ENCODE measurements around the gene RTF1.
"Not testable (repeated sequence)": the region's sequence is repeated elsewhere in the genome, so short reads cannot be mapped to it uniquely, and the experiment has no call there.

The RTF1 gene

GRCh38 chr15:41437448-41437847, 20.6 kb downstream of the RTF1 start:
- no peak for DNase-seq (ENCODE audit: low spot score)

GRCh38 chr15:41438206-41438605, 21.3 kb downstream of the RTF1 start:
- no peak for DNase-seq (ENCODE audit: low spot score)

DNA sequence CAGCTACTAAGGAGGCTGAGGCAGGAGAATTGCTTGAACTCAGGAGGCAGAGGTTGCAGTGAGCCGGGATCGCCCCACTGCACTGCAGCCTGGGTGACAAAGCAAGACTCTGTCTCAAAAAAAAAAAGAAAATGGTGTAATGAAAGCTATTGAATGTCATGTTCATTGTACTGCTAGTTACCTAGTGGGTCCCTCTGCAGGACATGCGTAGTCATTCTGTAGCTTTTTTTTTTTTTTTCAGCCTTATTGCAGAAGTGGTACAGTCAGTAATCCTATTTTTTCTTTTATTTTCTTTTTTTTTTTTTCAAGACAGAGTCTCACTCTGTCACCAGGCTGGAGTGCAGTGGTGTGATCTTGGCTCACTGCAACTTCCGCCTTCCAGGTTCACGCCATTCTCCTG, 21.9 kb downstream of the RTF1 start:
- DNase-seq (ENCODE audit: low spot score) = not testable (repeated sequence)

GRCh38 chr15:41443275-41443674, 26.4 kb downstream of the RTF1 start:
- no peak for DNase-seq (ENCODE audit: low spot score)

- no peak for DNase-seq (ENCODE audit: low spot score)
Observed at GRCh38 chr15:41445399-41445798, 28.5 kb downstream of the RTF1 start.

GRCh38 chr15:41462084-41462795, 45.3 kb downstream of the RTF1 start:
- DNase-seq (ENCODE audit: low spot score) = no peak

GRCh38 chr15:41464889-41465580, 48.1 kb downstream of the RTF1 start:
- DNase-seq (ENCODE audit: low spot score) = no peak

- DNase-seq (ENCODE audit: low spot score) = peak; percentile 25
Observed at GRCh38 chr15:41465822-41466421, 49.0 kb downstream of the RTF1 start.

DNA sequence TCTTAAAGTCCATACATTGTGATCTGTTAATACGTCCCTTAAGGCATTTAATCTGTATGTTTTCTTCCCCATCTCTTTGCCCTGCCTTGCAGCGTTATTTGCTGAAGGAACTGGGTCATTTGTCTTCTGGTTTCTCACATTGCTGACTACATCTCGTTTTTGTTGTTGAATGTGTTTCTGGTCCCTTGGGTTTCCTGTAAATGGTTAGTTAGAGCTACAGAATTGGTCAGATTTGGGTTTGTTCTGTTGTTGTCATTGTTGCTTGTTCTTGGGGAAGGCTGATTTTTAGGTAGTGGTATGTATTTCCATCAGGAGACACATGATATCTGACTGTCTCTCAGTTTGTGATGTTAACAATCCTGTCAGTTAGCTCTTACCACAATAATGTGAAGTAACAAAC, 49.8 kb downstream of the RTF1 start:
- no peak for DNase-seq (ENCODE audit: low spot score)

DNA sequence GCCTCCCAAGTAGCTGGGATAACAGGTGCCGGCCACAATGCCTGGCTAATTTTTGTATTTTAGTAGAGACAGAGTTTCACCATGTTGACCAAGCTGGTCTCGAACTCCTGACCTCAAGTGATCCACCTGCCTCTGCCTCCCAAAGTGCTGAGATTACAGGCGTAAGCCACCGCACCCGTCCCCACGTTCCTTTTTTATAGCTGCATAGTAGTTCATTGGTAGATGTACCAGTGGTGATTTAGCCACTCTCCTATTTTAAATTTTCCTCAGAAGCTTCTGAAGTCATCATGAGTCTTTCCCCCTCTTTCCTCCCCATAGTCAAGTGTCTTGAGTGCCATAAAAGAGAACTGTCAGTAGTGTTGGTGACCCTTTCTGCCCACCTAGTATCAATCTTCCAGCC, 52.7 kb downstream of the RTF1 start:
- not testable (repeated sequence) for DNase-seq (ENCODE audit: low spot score)

- no peak for DNase-seq (ENCODE audit: low spot score)
Observed at GRCh38 chr15:41473418-41473817, 56.5 kb downstream of the RTF1 start.

DNA sequence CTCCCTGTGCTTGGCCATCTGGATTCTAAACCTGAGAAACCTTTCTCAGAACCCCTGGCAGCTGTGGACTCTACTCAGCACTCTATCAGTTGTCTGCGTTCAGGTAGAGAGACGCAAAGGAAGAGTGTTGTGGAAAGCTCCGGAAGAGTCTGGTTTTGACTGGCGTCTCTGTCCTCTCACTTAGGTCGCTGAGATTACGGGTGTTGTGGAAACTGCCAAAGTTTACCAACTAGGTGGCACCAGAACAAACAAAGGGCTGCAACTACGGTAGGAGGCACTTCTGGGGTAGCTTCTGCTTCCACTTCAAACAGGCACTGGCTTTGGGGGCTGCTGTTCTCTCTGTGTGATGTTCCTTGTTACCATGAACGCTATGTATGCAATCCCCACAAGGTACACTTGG, 57.5 kb downstream of the RTF1 start:
- DNase-seq (ENCODE audit: low spot score) = no peak

DNA sequence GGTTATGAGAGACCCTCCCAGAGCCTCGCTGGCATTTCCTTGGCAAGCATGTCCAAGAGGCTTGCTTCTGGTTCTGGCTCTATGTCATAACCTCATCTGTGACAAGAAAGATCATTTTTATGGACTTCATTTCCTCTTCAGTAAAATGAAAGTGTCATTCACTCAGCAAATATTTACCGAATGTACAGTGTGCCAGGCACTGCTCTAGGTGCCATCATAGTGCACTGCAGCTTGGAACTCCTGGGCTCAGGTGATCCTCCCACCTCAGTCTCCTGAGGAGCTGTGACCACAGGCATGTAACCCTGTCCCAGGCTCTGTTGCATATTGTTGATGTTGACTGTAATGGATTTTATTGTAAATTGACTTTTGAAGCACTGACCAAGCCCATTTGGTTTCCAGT, 58.0 kb downstream of the RTF1 start:
- no peak for DNase-seq (ENCODE audit: low spot score)

GRCh38 chr15:41476416-41477048, 59.6 kb downstream of the RTF1 start:
- DNase-seq (ENCODE audit: low spot score) = no peak

- no peak for DNase-seq (ENCODE audit: low spot score)
Observed at GRCh38 chr15:41480396-41481140, 63.7 kb downstream of the RTF1 start.

DNA sequence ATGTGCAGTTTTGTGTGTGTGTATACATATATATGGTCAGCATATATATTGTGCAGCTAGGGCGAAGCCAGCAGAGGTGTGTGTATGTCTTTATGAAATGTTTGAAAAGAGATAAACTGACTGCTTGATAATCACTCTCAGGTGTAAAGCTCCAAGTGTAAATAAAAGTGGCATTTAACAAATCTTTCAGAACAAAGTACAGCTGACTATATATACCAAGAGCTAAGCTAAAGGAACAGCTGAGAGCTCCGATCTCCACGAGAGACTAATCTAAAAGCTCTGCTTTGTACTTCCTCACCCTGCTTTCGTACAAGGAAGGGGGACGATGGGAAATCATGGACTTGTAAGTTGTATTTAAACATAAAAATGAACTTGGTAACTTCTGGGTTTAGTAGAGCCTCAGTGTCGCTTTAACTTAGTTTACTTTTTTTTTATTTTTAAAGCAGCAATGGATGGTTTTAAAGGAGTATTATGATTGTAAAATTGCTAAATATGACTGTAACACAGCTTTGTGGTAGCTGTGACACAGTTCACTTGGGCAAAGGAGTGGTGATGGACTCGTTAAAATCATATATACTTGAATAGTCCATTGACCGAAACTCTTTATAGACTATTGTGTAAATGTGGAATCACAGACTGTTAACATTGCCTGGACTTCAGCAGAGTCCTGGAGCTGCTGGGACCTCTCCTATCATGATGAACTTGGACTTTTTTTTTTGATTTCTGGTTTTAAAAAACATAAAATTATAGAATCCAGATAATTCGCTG, 65.4 kb downstream of the RTF1 start:
- DNase-seq (ENCODE audit: low spot score) = no peak

DNA sequence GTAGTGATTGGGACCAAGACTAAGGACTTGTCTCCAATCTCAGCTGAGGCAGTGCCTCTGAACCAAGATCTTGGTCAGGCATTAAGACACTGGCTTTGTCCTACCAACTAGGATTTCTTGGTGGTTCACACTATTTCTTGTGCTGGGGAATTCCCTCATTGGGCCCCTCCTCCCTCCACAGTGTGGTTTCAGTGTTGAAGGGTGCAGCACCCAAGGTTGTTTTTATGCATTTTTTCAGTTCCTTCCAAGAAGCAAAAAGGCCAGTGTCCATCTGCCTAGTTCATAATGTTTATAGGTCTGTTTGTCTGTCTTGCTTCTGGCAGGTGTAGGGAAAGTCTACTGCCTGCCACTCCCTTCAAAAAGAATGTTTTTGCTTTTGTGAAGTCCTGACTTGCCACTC, 66.2 kb downstream of the RTF1 start:
- no peak for DNase-seq (ENCODE audit: low spot score)

- DNase-seq (ENCODE audit: low spot score) = no peak
Observed at GRCh38 chr15:41483519-41483918, 66.6 kb downstream of the RTF1 start.

DNA sequence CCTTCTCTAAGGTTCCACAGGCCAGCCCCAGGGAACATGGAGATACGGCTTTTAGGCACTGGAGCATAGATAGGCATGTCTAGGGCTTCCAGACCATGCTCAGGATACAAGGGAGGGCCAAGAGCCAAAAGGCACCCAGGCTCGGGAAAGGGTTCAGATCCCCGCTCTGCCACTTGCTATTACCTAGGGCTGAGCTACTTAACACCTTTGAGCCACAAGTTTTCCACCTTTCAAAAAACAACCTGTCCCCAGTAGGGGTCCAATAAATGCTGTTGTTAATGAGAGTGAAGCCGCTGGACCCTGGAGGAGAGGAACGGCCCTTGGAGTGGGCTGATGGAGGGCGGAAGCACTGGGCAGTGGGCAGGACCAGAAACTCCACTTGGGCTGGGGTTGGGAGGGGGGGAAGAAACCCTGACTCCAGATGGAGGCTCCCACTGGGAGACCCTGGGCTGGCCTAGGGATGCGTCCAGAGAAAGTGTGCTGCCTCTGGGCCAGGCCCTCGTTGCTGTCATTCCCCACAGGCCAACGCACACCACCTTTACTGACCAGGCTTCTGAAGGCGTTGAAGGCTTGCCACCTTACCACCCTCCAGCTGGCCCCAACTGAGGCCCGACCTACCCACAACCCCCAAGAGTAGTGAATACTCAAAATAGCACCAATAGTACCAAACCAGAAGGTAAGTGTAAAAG, 68.2 kb downstream of the RTF1 start:
- DNase-seq (ENCODE audit: low spot score) = no peak

DNA sequence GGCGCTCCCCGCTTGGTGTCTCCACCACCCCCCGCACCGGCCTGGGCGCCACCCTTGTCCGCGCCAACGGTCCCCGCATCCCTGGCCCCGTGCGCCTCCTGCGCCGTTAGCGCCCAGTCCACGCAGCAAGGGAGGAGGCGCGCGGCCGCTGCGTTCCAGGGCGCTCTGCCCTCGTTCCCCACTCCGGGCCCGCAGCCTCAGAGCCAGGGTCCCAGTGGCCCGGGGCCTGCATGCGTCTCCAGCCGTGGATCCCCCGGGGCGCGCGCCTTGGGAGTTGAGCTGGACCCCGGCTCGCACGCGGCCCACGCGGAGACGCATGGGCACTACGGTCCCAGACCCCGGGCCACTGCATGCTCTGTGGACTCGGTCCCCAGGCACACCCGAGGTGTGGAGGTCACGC, 69.4 kb downstream of the RTF1 start:
- DNase-seq (ENCODE audit: low spot score) = no peak

GRCh38 chr15:41487381-41487780, 70.5 kb downstream of the RTF1 start:
- no peak for DNase-seq (ENCODE audit: low spot score)

All from globus pallidus (tissue), 1 donor.